Measurements from ENCODE around the gene EIF4G3. TPM values are rescaled to one million over a fixed set of nuclear protein-coding genes. Genes with fewer than 3 reads are reported as not detected.

EIF4G3 gene
- total and polyA plus RNA-seq, 2 of the 8 experiments (the other 6 are each of a cell fraction or from before 2014, with no cell fraction given) = 47.5 to 66.6 TPM

DNA sequence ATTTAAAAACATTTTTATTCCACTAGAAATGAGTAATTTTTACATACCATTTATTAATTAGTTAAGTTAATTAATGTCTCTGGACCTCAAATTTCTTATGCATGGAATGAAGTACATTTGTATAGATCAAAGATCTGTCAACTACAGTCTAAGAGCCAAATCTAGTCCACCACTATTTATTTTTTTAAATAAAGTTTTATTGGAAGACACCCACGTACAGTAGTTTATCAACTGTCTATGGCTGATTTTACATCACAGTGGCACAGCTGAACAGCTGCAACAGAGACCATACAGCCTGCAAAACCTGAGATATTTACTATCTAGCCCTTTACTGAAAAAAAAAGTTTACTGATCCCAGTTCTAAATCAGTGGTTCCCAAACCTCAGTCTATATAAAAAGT is 201.0 kb downstream of the EIF4G3 start (continued):
- TF ChIP-seq JUN (IDR thresholded peaks at IDR 0.05; ENCODE audit: low read depth, low read length) (no peak), HDAC6 (IDR thresholded peaks at IDR 0.05; ENCODE audit: low read depth, low read length) (no peak)
- TF ChIP-seq, protein P1, sequence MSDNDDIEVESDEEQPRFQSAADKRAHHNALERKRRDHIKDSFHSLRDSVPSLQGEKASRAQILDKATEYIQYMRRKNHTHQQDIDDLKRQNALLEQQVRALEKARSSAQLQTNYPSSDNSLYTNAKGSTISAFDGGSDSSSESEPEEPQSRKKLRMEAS (IDR thresholded peaks at IDR 0.05) = no peak
